CD4-positive, CD25-positive, alpha-beta regulatory T cell (primary cell): ENCODE results near the gene CLK2. TPM values are rescaled to one million over a fixed set of nuclear protein-coding genes. Genes with fewer than 3 reads are reported as not detected.

ENCODE experiments used
- ATAC-seq, 2 donors: fragments of 150-1000 bp; cut with Tn5 transposase; one replicate each; pipeline ENCODE4 v1.10.0; 2021; ENCODE audit warnings: low read depth in 2 of 2, moderate number of reproducible peaks in 2 of 2, moderate library complexity in 1 of 2
- DNase-seq, 3 donors: peaks; one replicate each; pipeline versions ENCODE4 v3.0.0 to v3.0.0-alpha.2; 2012 to 2022; ENCODE audit warnings: mixed read lengths in 1 of 3
- H3K27ac ChIP-seq: one replicate; pipeline ENCODE4 v1.7.0; 2013; ENCODE audit warnings: mild to moderate bottlenecking, low read length; ENCODE audit not compliant: insufficient read depth, poor library complexity, severe bottlenecking
- H3K27me3 ChIP-seq: one replicate; pipeline ENCODE4 v1.7.0; 2013; ENCODE audit warnings: low read length; ENCODE audit not compliant: control insufficient read depth, insufficient read depth
- H3K36me3 ChIP-seq: one replicate; pipeline ENCODE4 v1.7.0; 2013; ENCODE audit warnings: mild to moderate bottlenecking, low read length, moderate library complexity; ENCODE audit not compliant: control insufficient read depth, insufficient read depth
- H3K4me1 ChIP-seq: 2 replicates; pipeline ENCODE4 v1.7.0; 2013; ENCODE audit warnings: mild to moderate bottlenecking, low read length; ENCODE audit not compliant: insufficient read depth, control insufficient read depth, poor library complexity, severe bottlenecking
- H3K4me3 ChIP-seq: one replicate; pipeline ENCODE4 v1.7.0; 2013; ENCODE audit warnings: low read depth, mild to moderate bottlenecking, low read length, moderate library complexity
- H3K9me3 ChIP-seq, 2 experiments: 1 replicate in 1 of 2; 2 replicates in 1 of 2; pipeline ENCODE4 v1.7.0; 2013; ENCODE audit warnings: low read length in 2 of 2, mild to moderate bottlenecking in 1 of 2, moderate library complexity in 1 of 2; ENCODE audit not compliant: control insufficient read depth in 2 of 2
- H3K27ac Mint-ChIP-seq, 3 donors: one replicate each; pipeline ENCODE4 v1.8.0; 2020 to 2022; ENCODE audit warnings: mild to moderate bottlenecking in 3 of 3, mixed read lengths in 3 of 3, moderate library complexity in 2 of 3
- H3K27me3 Mint-ChIP-seq: one replicate; pipeline ENCODE4 v1.8.0; 2022; ENCODE audit warnings: mild to moderate bottlenecking, mixed read lengths
- H3K36me3 Mint-ChIP-seq: one replicate; pipeline ENCODE4 v1.8.0; 2020; ENCODE audit warnings: mixed read lengths
- H3K4me1 Mint-ChIP-seq, 4 donors: one replicate each; pipeline ENCODE4 v1.8.0; 2020 to 2022; ENCODE audit warnings: mixed read lengths in 4 of 4, mild to moderate bottlenecking in 1 of 4
- H3K4me3 Mint-ChIP-seq, 4 donors: one replicate each; pipeline ENCODE4 v1.8.0; 2020 to 2022; ENCODE audit warnings: mild to moderate bottlenecking in 4 of 4, mixed read lengths in 4 of 4, moderate library complexity in 3 of 4
- H3K9me3 Mint-ChIP-seq, 7 donors: one replicate each; pipeline ENCODE4 v1.8.0; 2020 to 2022; ENCODE audit warnings: mixed read lengths in 7 of 7, mild to moderate bottlenecking in 3 of 7, moderate library complexity in 2 of 7
- polyA plus RNA-seq, 4 donors: library from polyadenylated mRNA; unstranded; fragments of 300-500 nt; fragmentation: Illumina TruSeq; gene quantifications; one replicate each; pipeline ENCODE4 v1.2.3, GENCODE V29; 2021
- total RNA-seq: library from RNA; stranded (reverse); gene quantifications from one replicate; pipeline ENCODE4 v1.2.3, GENCODE V29; 2022

Gene CLK2
- total and polyA plus RNA-seq, 5 donors from 2014 or later, result 11.4 to 76.6 (median 16.8) TPM

- DNase-seq, result peak in 1 of 3 donors; percentile 62
Observed at GRCh38 chr1:155261493-155261851, 11.8 kb downstream of the CLK2 start.

DNA sequence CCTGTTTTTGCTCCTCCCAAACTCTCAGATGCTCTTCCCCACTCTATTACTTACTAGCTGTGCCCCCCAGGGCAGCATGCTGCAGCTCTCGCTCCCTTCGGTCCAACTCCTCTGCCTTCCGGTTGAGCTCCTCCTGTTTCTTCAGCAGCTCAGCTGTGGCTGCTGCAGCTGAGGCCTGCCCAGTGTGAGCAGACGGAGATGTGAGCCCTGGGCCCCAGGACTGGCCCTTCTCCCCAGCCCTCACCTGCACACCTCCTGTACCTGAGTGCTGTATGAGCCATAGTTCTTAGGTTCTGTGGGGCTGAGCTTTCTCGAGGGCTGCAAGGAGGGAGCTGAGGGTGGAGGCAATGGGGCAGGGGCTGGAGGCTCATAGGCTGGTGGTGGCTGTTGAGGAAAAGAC, 13.0 kb downstream of the CLK2 start:
- Histone ChIP-seq H3K27me3 (no peaks in the 10 kb centered on the region), H3K4me3 (no peak overlapping the region), H3K9me3 (no peaks in the 10 kb centered on the region), H3K4me1 (peaks cover 31% of the 10 kb centered on the region), H3K36me3 (peaks cover 41% of the 10 kb centered on the region), H3K27ac (no peak overlapping the region)
- Mint-ChIP-seq H3K4me3 (peak overlapping the region; percentile 99 to 100 (median 100)), H3K27ac (peak overlapping the region in 2 of 3 donors; percentile 62 to 76), H3K4me1 (peaks cover 11 to 58% (median 31%) of the 10 kb centered on the region in 4 donors), H3K27me3 (no peaks in the 10 kb centered on the region), H3K9me3 (no peaks in the 10 kb centered on the region), H3K36me3 (peaks cover 45% of the 10 kb centered on the region)
- ATAC-seq (no peak), DNase-seq (no peak)

More at GRCh38 chr1:155261493-155261851, 11.8 kb downstream of the CLK2 start:
- Histone ChIP-seq H3K4me3 (peak overlapping the region; percentile 84), H3K4me1 (peaks cover 24% of the 10 kb centered on the region), H3K9me3 (no peaks in the 10 kb centered on the region), H3K27ac (peak overlapping the region; percentile 81), H3K27me3 (no peaks in the 10 kb centered on the region), H3K36me3 (peaks cover 52% of the 10 kb centered on the region)
- Mint-ChIP-seq H3K27me3 (no peaks in the 10 kb centered on the region), H3K36me3 (peaks cover 51% of the 10 kb centered on the region), H3K27ac (peak overlapping the region; percentile 97 to 99 (median 99)), H3K4me3 (peak overlapping the region; percentile 99 to 100 (median 100)), H3K4me1 (peaks cover 11 to 47% (median 29%) of the 10 kb centered on the region in 4 donors), H3K9me3 (no peaks in the 10 kb centered on the region)
- ATAC-seq, result no peak

GRCh38 chr1:155256058-155256852, 17.0 kb downstream of the CLK2 start:
- ATAC-seq, result no peak
- peaks cover 29% of the 10 kb centered on the region for H3K4me1 ChIP-seq
- peak overlapping the region; percentile 81 to 93 (median 88) for H3K4me3 Mint-ChIP-seq
- peaks cover 22% of the 10 kb centered on the region for H3K36me3 Mint-ChIP-seq
- H3K9me3 Mint-ChIP-seq, result no peaks in the 10 kb centered on the region
- DNase-seq, result no peak
- H3K27me3 Mint-ChIP-seq, result no peaks in the 10 kb centered on the region
- no peak overlapping the region for H3K4me3 ChIP-seq
- H3K27ac ChIP-seq, result peak overlapping the region; percentile 14
- peak overlapping the region in 1 of 3 donors; percentile 48 for H3K27ac Mint-ChIP-seq
- H3K27me3 ChIP-seq, result no peaks in the 10 kb centered on the region
- peaks cover 2 to 55% (median 26%) of the 10 kb centered on the region in 4 donors for H3K4me1 Mint-ChIP-seq
- H3K9me3 ChIP-seq, result no peaks in the 10 kb centered on the region
- peaks cover 26% of the 10 kb centered on the region for H3K36me3 ChIP-seq

DNA sequence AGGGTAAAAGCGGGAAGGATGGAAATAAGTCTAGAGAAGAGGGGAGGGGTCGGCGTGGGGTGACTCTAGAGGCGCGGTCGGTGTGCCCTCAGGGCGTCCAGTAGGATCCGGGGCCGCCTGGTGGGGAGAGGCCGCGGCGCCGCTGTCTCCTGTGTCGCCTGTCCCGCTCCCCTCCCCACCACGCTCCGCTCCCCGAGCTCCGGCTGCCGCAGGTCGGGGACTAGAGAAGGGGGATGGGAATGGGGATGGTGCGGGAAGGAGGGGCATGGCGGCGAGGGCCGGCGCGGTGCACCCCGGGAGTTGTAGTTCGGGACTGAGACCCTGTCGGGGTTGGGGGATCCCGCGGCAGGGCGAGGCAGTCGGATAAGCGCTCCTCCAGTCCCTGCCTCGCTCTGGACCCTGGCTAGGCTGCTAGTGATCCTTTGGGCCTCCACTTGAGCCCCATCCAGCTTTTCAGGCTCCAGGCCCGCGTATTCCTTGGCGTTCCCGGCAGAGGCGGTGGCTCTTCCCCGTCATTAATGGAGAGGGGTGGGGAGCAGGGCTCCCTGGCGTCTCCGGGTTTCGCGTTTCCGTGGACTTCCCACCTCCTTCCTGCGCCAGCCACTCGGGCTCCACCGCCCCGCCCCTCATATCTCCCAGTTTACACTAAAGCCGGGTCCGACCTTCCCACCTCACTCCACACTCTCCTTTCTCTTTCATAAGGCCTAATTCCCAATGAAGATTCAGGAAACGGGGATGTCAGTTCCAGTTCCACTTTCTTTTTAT, 17.9 kb downstream of the CLK2 start, which contains the start of gene ENTREP3:
ENTREP3 (minus strand) TSS at position 241 of the 765 bp plus-strand sequence. CDS start 606 bp downstream, outside the sequence.
- H3K27me3 Mint-ChIP-seq, result no peaks in the 10 kb centered on the region
- Histone ChIP-seq H3K27ac (peak within 1 kb of the TSS; percentile 14), H3K36me3 (peaks cover 25% of the 10 kb centered on the region), H3K4me3 (no peak within 1 kb of the TSS), H3K4me1 (peaks cover 23% of the 10 kb centered on the region), H3K27me3 (no peaks in the 10 kb centered on the region), H3K9me3 (no peaks in the 10 kb centered on the region)
- peaks cover 0 to 55% (median 26%) of the 10 kb centered on the region in 4 donors for H3K4me1 Mint-ChIP-seq
- peak within 1 kb of the TSS; percentile 81 to 92 (median 83) for H3K4me3 Mint-ChIP-seq
- H3K36me3 Mint-ChIP-seq, result peaks cover 22% of the 10 kb centered on the region
- DNase-seq (peak; percentile 67 to 79 (median 71)), ATAC-seq (peak; percentile 46 to 53)
- peak within 1 kb of the TSS; percentile 15 to 90 (median 87) for H3K27ac Mint-ChIP-seq
- H3K9me3 Mint-ChIP-seq, result no peaks in the 10 kb centered on the region

DNA sequence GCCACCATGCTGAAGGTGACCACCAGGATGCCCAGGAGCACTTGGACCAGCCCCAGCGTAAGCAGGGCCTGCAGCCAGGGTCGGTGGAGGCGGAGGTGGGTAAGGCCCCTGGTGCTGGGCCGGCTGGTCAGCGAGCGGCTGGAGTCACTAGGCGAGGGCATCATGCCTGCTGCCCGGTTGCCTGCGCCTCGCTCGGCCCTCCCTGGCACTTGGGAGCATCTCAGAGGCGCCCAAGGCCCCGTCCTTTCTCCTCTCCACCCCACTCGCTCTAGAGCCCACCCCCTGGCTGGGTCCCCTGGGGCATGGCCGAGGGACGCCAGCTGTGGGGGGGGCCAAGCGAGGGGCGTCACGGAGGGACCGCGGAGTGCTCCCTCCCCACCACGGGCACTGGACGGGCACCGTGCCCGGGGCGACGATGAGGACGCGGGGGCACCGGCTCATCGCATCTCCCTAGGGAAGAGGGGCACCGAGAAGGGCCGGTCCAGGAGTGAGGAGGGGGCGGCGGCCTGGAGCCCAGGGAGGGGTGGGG, 18.5 kb downstream of the CLK2 start:
- Mint-ChIP-seq H3K4me3 (peak overlapping the region in 3 of 4 donors; percentile 81 to 92 (median 85)), H3K4me1 (peaks cover 0 to 52% (median 22%) of the 10 kb centered on the region in 4 donors), H3K27me3 (no peaks in the 10 kb centered on the region), H3K27ac (no peak overlapping the region), H3K9me3 (no peaks in the 10 kb centered on the region), H3K36me3 (peaks cover 19% of the 10 kb centered on the region)
- Histone ChIP-seq H3K4me1 (peaks cover 25% of the 10 kb centered on the region), H3K4me3 (no peak overlapping the region), H3K36me3 (peaks cover 21% of the 10 kb centered on the region), H3K9me3 (no peaks in the 10 kb centered on the region), H3K27ac (no peak overlapping the region), H3K27me3 (no peaks in the 10 kb centered on the region)
- DNase-seq (no peak), ATAC-seq (no peak)

DNA sequence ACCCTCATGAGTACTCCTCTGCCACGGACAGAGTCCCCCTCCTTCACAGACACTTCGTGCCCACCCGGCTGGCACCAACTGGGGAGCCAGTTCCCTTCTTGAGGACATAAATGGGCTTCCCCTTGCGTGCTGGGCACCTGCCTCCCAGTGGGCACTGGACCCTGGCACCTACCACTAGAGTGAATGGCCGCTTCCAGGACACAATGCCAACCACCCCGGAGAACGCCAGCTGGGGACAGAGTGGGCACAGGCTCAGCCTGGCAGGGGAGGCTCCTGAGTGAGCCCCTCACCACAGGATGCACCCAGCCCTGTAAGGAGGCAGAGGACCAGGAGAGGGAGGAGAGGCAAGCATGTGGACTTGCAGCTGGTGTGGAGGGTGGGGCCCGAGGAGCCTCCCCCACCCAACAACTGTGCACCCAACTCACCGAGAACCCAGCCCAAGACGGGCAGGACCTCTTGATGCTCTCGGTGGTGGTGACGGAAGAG, 19.0 kb downstream of the CLK2 start:
- Histone ChIP-seq H3K9me3 (no peaks in the 10 kb centered on the region), H3K36me3 (peaks cover 17% of the 10 kb centered on the region), H3K27ac (no peak overlapping the region), H3K4me1 (peaks cover 25% of the 10 kb centered on the region), H3K4me3 (no peak overlapping the region), H3K27me3 (no peaks in the 10 kb centered on the region)
- no peaks in the 10 kb centered on the region for H3K27me3 Mint-ChIP-seq
- DNase-seq (no peak), ATAC-seq (no peak)
- H3K27ac Mint-ChIP-seq, result peak overlapping the region; percentile 44 to 90 (median 87)
- H3K9me3 Mint-ChIP-seq, result no peaks in the 10 kb centered on the region
- peaks cover 19% of the 10 kb centered on the region for H3K36me3 Mint-ChIP-seq
- peaks cover 0 to 52% (median 22%) of the 10 kb centered on the region in 4 donors for H3K4me1 Mint-ChIP-seq
- H3K4me3 Mint-ChIP-seq, result peak overlapping the region; percentile 75 to 85 (median 78)

- Histone ChIP-seq H3K4me3 (no peak overlapping the region), H3K4me1 (peaks cover 25% of the 10 kb centered on the region), H3K27ac (no peak overlapping the region), H3K27me3 (no peaks in the 10 kb centered on the region), H3K36me3 (peaks cover 15% of the 10 kb centered on the region), H3K9me3 (no peaks in the 10 kb centered on the region)
- H3K9me3 Mint-ChIP-seq, result no peaks in the 10 kb centered on the region
- peaks cover 0 to 52% (median 22%) of the 10 kb centered on the region in 4 donors for H3K4me1 Mint-ChIP-seq
- H3K4me3 Mint-ChIP-seq, result peak overlapping the region; percentile 75 to 94 (median 82)
- H3K27me3 Mint-ChIP-seq, result no peaks in the 10 kb centered on the region
- DNase-seq (no peak), ATAC-seq (no peak)
- H3K36me3 Mint-ChIP-seq, result peaks cover 19% of the 10 kb centered on the region
- peak overlapping the region in 1 of 3 donors; percentile 44 for H3K27ac Mint-ChIP-seq
Observed at GRCh38 chr1:155253797-155254196, 19.5 kb downstream of the CLK2 start.
